Activated CD4-positive, alpha-beta T cell treated with anti-CD3 and anti-CD28 coated beads, Interleukin-2, amount 10 ng/mL, durations not matched to agents 7 days and 5 days (primary cell): ENCODE data around the gene PRICKLE3. TPM values are rescaled to one million over a fixed set of nuclear protein-coding genes. Genes with fewer than 3 reads are reported as not detected.

ENCODE experiments used
- CTCF ChIA-PET: fragments of 350-600 bp; sonication (Branson Sonifier 250); formaldehyde crosslinking; loops from one replicate; lab custom pipeline; 2021; ENCODE audit warnings: antibody characterized with exemption; lab: Charles Lee
- POLR2A ChIA-PET: fragments of 350-600 bp; sonication (Branson Sonifier 250); formaldehyde crosslinking; loops from one replicate; lab custom pipeline; 2021; ENCODE audit warnings: antibody characterized with exemption; lab: Charles Lee
- DNase-seq: peaks from one replicate; pipeline ENCODE4 v3.0.0-alpha.2; 2020
- H3K27ac Mint-ChIP-seq: one replicate; pipeline ENCODE4 v1.8.0; 2021; ENCODE audit warnings: mild to moderate bottlenecking, moderate library complexity, mixed read lengths
- H3K27me3 Mint-ChIP-seq: one replicate; pipeline ENCODE4 v1.8.0; 2021; ENCODE audit warnings: mixed read lengths
- H3K36me3 Mint-ChIP-seq: one replicate; pipeline ENCODE4 v1.8.0; 2021; ENCODE audit warnings: low read depth, mixed read lengths
- H3K4me1 Mint-ChIP-seq: one replicate; pipeline ENCODE4 v1.8.0; 2021; ENCODE audit warnings: mixed read lengths
- H3K4me3 Mint-ChIP-seq: one replicate; pipeline ENCODE4 v1.8.0; 2021; ENCODE audit warnings: mild to moderate bottlenecking, moderate library complexity, mixed read lengths
- H3K9me3 Mint-ChIP-seq: one replicate; pipeline ENCODE4 v1.8.0; 2021; ENCODE audit warnings: mixed read lengths
- total RNA-seq, 2 experiments: library from RNA; stranded (reverse); gene quantifications; one replicate each; pipeline ENCODE4 v1.2.3, GENCODE V29; 2021

The PRICKLE3 gene
- 10 to 100 TPM; 13.7 to 17.6 TPM for total RNA-seq

- CTCF ChIA-PET: interaction anchor here (0.6 kb wide), 1 partner anchor 129 kb away, joined by 3 read pairs; no protein-coding TSS in a partner anchor
Measured at GRCh38 chrX:49186125-49187027, at the start of gene PRICKLE3. Gene PRICKLE3 (minus strand): TSS chrX:49186373. CDS start chrX:49186297, 76 bp downstream.

GRCh38 chrX:49233887-49234555, 47.8 kb upstream of the PRICKLE3 start:
- H3K4me3 Mint-ChIP-seq: no peak overlapping the region
- POLR2A ChIA-PET: no interaction called here
- no peaks in the 10 kb centered on the region for H3K27me3 Mint-ChIP-seq
- H3K27ac Mint-ChIP-seq: no peak overlapping the region
- no peaks in the 10 kb centered on the region for H3K9me3 Mint-ChIP-seq
- no peak for DNase-seq
- CTCF ChIA-PET: no interaction called here
- H3K4me1 Mint-ChIP-seq: peaks cover 46% of the 10 kb centered on the region
- H3K36me3 Mint-ChIP-seq: peaks cover 6% of the 10 kb centered on the region

More at GRCh38 chrX:49186125-49187027, at the start of gene PRICKLE3:
- no peaks in the 10 kb centered on the region for H3K9me3 Mint-ChIP-seq
- H3K4me3 Mint-ChIP-seq: peak within 1 kb of the TSS; percentile 80
- H3K4me1 Mint-ChIP-seq: peaks cover 38% of the 10 kb centered on the region
- H3K36me3 Mint-ChIP-seq: peaks cover 8% of the 10 kb centered on the region
- H3K27me3 Mint-ChIP-seq: no peaks in the 10 kb centered on the region
- peak within 1 kb of the TSS; percentile 84 for H3K27ac Mint-ChIP-seq
- peak; percentile 76 for DNase-seq
- POLR2A ChIA-PET: no interaction called here

- ChIA-PET CTCF (no interaction called here), POLR2A (no interaction called here)
- Mint-ChIP-seq H3K4me3 (no peak within 1 kb of the TSS), H3K4me1 (peaks cover 46% of the 10 kb centered on the region), H3K27ac (peak within 1 kb of the TSS; percentile 25), H3K27me3 (no peaks in the 10 kb centered on the region), H3K36me3 (peaks cover 6% of the 10 kb centered on the region), H3K9me3 (no peaks in the 10 kb centered on the region)
- DNase-seq: no peak
Measured at GRCh38 chrX:49233176-49233575, 47.0 kb upstream of the PRICKLE3 start, which contains the start of gene CACNA1F. Gene CACNA1F (minus strand): TSS chrX:49233340. CDS start chrX:49233309, 31 bp downstream.

GRCh38 chrX:49232525-49232924, 46.4 kb upstream of the PRICKLE3 start:
- H3K4me1 Mint-ChIP-seq: peaks cover 46% of the 10 kb centered on the region
- no peak for DNase-seq
- H3K36me3 Mint-ChIP-seq: peaks cover 6% of the 10 kb centered on the region
- no peaks in the 10 kb centered on the region for H3K9me3 Mint-ChIP-seq
- CTCF ChIA-PET: no interaction called here
- H3K4me3 Mint-ChIP-seq: no peak overlapping the region
- H3K27ac Mint-ChIP-seq: no peak overlapping the region
- POLR2A ChIA-PET: no interaction called here
- no peaks in the 10 kb centered on the region for H3K27me3 Mint-ChIP-seq

GRCh38 chrX:49231333-49232000, 45.3 kb upstream of the PRICKLE3 start:
- peaks cover 35% of the 10 kb centered on the region for H3K4me1 Mint-ChIP-seq
- DNase-seq: no peak
- H3K9me3 Mint-ChIP-seq: no peaks in the 10 kb centered on the region
- POLR2A ChIA-PET: no interaction called here
- H3K36me3 Mint-ChIP-seq: no peaks in the 10 kb centered on the region
- CTCF ChIA-PET: no interaction called here
- H3K27me3 Mint-ChIP-seq: no peaks in the 10 kb centered on the region
- H3K27ac Mint-ChIP-seq: peak overlapping the region; percentile 90
- H3K4me3 Mint-ChIP-seq: no peak overlapping the region

GRCh38 chrX:49230500-49231232, 44.5 kb upstream of the PRICKLE3 start:
- H3K27me3 Mint-ChIP-seq: no peaks in the 10 kb centered on the region
- no peaks in the 10 kb centered on the region for H3K9me3 Mint-ChIP-seq
- H3K4me1 Mint-ChIP-seq: peaks cover 31% of the 10 kb centered on the region
- H3K4me3 Mint-ChIP-seq: peak overlapping the region; percentile 65
- H3K27ac Mint-ChIP-seq: peak overlapping the region; percentile 90
- CTCF ChIA-PET: interaction anchor here (2.3 kb wide), 1 partner anchor 11 kb away, joined by 7 read pairs; no protein-coding TSS in a partner anchor
- H3K36me3 Mint-ChIP-seq: no peaks in the 10 kb centered on the region
- POLR2A ChIA-PET: no interaction called here
- DNase-seq: peak; percentile 61

GRCh38 chrX:49228185-49228584, 42.0 kb upstream of the PRICKLE3 start:
- Mint-ChIP-seq H3K27ac (no peak overlapping the region), H3K4me1 (peaks cover 27% of the 10 kb centered on the region), H3K4me3 (no peak overlapping the region), H3K27me3 (peaks cover 1% of the 10 kb centered on the region), H3K36me3 (no peaks in the 10 kb centered on the region), H3K9me3 (no peaks in the 10 kb centered on the region)
- ChIA-PET POLR2A (no interaction called here), CTCF (interaction anchor here (0.5 to 2.3 kb wide), 3 partner anchors 8 to 689 kb away, joined by 3 to 7 read pairs (median 4); partner anchors contain the start of gene TBC1D25)
- no peak for DNase-seq

GRCh38 chrX:49227726-49228125, 41.6 kb upstream of the PRICKLE3 start:
- Mint-ChIP-seq H3K4me3 (no peak overlapping the region), H3K9me3 (no peaks in the 10 kb centered on the region), H3K27me3 (peaks cover 1% of the 10 kb centered on the region), H3K36me3 (no peaks in the 10 kb centered on the region), H3K4me1 (peaks cover 26% of the 10 kb centered on the region), H3K27ac (no peak overlapping the region)
- no peak for DNase-seq
- ChIA-PET CTCF (interaction anchor here (0.5 to 2.2 kb wide), 2 partner anchors 23 to 688 kb away, joined by 3 to 4 read pairs; partner anchors contain the start of gene TBC1D25), POLR2A (no interaction called here)

GRCh38 chrX:49226946-49227345, 40.8 kb upstream of the PRICKLE3 start:
- H3K27ac Mint-ChIP-seq: no peak overlapping the region
- CTCF ChIA-PET: no interaction called here

GRCh38 chrX:49225858-49226257, 39.7 kb upstream of the PRICKLE3 start:
- no peak overlapping the region for H3K4me3 Mint-ChIP-seq
- no peak for DNase-seq
- H3K4me1 Mint-ChIP-seq: peaks cover 10% of the 10 kb centered on the region
- no peaks in the 10 kb centered on the region for H3K36me3 Mint-ChIP-seq
- H3K27ac Mint-ChIP-seq: no peak overlapping the region
- peaks cover 1% of the 10 kb centered on the region for H3K27me3 Mint-ChIP-seq
- CTCF ChIA-PET: no interaction called here
- no peaks in the 10 kb centered on the region for H3K9me3 Mint-ChIP-seq
- POLR2A ChIA-PET: no interaction called here

More at GRCh38 chrX:49226946-49227345, 40.8 kb upstream of the PRICKLE3 start:
- Mint-ChIP-seq H3K4me1 (peaks cover 20% of the 10 kb centered on the region), H3K4me3 (no peak overlapping the region), H3K27me3 (peaks cover 1% of the 10 kb centered on the region), H3K9me3 (no peaks in the 10 kb centered on the region), H3K36me3 (no peaks in the 10 kb centered on the region)
- POLR2A ChIA-PET: no interaction called here
- DNase-seq: no peak

- Mint-ChIP-seq H3K4me3 (no peak overlapping the region), H3K36me3 (no peaks in the 10 kb centered on the region), H3K9me3 (no peaks in the 10 kb centered on the region), H3K27ac (no peak overlapping the region), H3K4me1 (peaks cover 3% of the 10 kb centered on the region), H3K27me3 (peaks cover 1% of the 10 kb centered on the region)
- CTCF ChIA-PET: interaction anchor here (0.6 kb wide), 1 partner anchor 14 kb away, joined by 3 read pairs; no protein-coding TSS in a partner anchor
- POLR2A ChIA-PET: no interaction called here
- no peak for DNase-seq
Measured at GRCh38 chrX:49221868-49222267, 35.7 kb upstream of the PRICKLE3 start.

GRCh38 chrX:49220100-49220499, 33.9 kb upstream of the PRICKLE3 start:
- no peak overlapping the region for H3K4me3 Mint-ChIP-seq
- no peaks in the 10 kb centered on the region for H3K9me3 Mint-ChIP-seq
- H3K36me3 Mint-ChIP-seq: no peaks in the 10 kb centered on the region
- H3K27me3 Mint-ChIP-seq: peaks cover 1% of the 10 kb centered on the region
- peaks cover 3% of the 10 kb centered on the region for H3K4me1 Mint-ChIP-seq
- ChIA-PET CTCF (interaction anchor here (0.7 to 2.0 kb wide), 2 partner anchors 9 to 758 kb away, joined by 3 to 7 read pairs; no protein-coding TSS in a partner anchor), POLR2A (interaction anchor here (0.6 kb wide), 1 partner anchor 260 kb away, joined by 3 read pairs; no protein-coding TSS in a partner anchor)
- H3K27ac Mint-ChIP-seq: no peak overlapping the region
- DNase-seq: no peak
